HCT116 (cell line): ENCODE measurements around the gene RGS19. TPM values are rescaled to one million over a fixed set of nuclear protein-coding genes. Genes with fewer than 3 reads are reported as not detected.

Source experiments
- ATAC-seq: fragments of 200-7000 bp; cut with Tn5 transposase; 2 replicates; pipeline ENCODE4 v1.9.1; 2020; ENCODE audit warnings: mild to moderate bottlenecking, moderate library complexity
- BruUV-seq: library from RNA; stranded (reverse); fragments of 400-500 nt; replicated peaks from 2 replicates; lab custom pipeline; 2021; lab: Mats Ljungman, UMichigan
- CTCF ChIA-PET: fragments of 300-600 bp; sonication (Branson Sonifier 250); formaldehyde crosslinking; loops from one replicate; lab custom pipeline; 2021; ENCODE audit warnings: antibody characterized with exemption; lab: Charles Lee
- POLR2A ChIA-PET: fragments of 300-600, 350-600 bp; sonication (Branson Sonifier 250); formaldehyde crosslinking; loops from one replicate; lab custom pipeline; 2021; ENCODE audit warnings: antibody characterized with exemption; lab: Charles Lee
- RAD21 ChIA-PET, 2 experiments: fragments of 300-600 bp; sonication (Branson Sonifier 250); formaldehyde crosslinking; loops; one replicate each; lab custom pipeline; 2023; ENCODE audit warnings: low total read pairs in 2 of 2; ENCODE audit not compliant: uncharacterized antibody in 2 of 2, unreplicated experiment in 2 of 2, low non-redundant PET in 1 of 2; lab: Charles Lee
- DNase-seq: peaks from one replicate; pipeline ENCODE4 v3.0.0-alpha.2; 2010; ENCODE audit warnings: low read depth, low spot score
- H2AFZ ChIP-seq: fragments of 200-600 bp; shearing (Covaris generic), sonication (generic); 2 replicates; pipeline ENCODE4 v1.6.1; 2017; ENCODE audit warnings: low read depth, mixed run types, mixed read lengths, antibody characterized with exemption, low read length; ENCODE audit not compliant: poor library complexity, severe bottlenecking
- H3K27ac ChIP-seq: 2 replicates; pipeline ENCODE4 v1.5.1; 2012; ENCODE audit warnings: low read depth, low read length
- H3K27me3 ChIP-seq: fragments of 200-600 bp; sonication (generic); 2 replicates; pipeline ENCODE4 v1.6.1; 2016; ENCODE audit warnings: mixed run types, low read length, mixed read lengths; ENCODE audit not compliant: insufficient read depth
- H3K36me3 ChIP-seq, 2 experiments: fragments of 200-500 bp in 1 of 2; fragments of 200-600 bp in 1 of 2; sonication (Bioruptor generic) in 1 of 2; sonication (generic) in 1 of 2; 2 replicates each; pipeline versions ENCODE4 v1.5.1 to v1.6.1; 2014 to 2016; ENCODE audit warnings: low read length in 2 of 2, inconsistent platforms in 1 of 2, mixed read lengths in 1 of 2, mixed run types in 1 of 2; ENCODE audit not compliant: insufficient read depth in 2 of 2, control insufficient read depth in 1 of 2
- H3K4me1 ChIP-seq, 2 experiments: fragments of 200-600 bp in 1 of 2; sonication (generic) in 1 of 2; 2 replicates each; pipeline versions ENCODE4 v1.5.1 to v1.6.1; 2012 to 2017; ENCODE audit warnings: low read length in 2 of 2, inconsistent platforms in 1 of 2, mild to moderate bottlenecking in 1 of 2, mixed read lengths in 1 of 2, mixed run types in 1 of 2, moderate library complexity in 1 of 2; ENCODE audit not compliant: insufficient read depth in 2 of 2, control insufficient read depth in 1 of 2
- H3K4me2 ChIP-seq: fragments of 200-600 bp; sonication (generic); 2 replicates; pipeline ENCODE4 v1.6.1; 2017; ENCODE audit warnings: mixed run types, low read length, mixed read lengths
- H3K4me3 ChIP-seq, 2 experiments: fragments of 200-600 bp in 1 of 2; sonication (generic) in 1 of 2; replicated peaks in 1 of 2; 2 replicates each; pipeline ENCODE4 v1.5.1; 2011 to 2016; ENCODE audit warnings: low read length in 2 of 2, control low read depth in 1 of 2, low read depth in 1 of 2, mild to moderate bottlenecking in 1 of 2, mixed read lengths in 1 of 2, mixed run types in 1 of 2
- H3K79me2 ChIP-seq: fragments of 200-600 bp; sonication (generic); 2 replicates; pipeline ENCODE4 v1.6.1; 2017; ENCODE audit warnings: mild to moderate bottlenecking, mixed run types, low read length, moderate library complexity, mixed read lengths; ENCODE audit not compliant: insufficient read depth
- H3K9ac ChIP-seq: fragments of 200-600 bp; sonication (generic); 2 replicates; pipeline ENCODE4 v1.6.1; 2016; ENCODE audit warnings: low read length, mixed read lengths
- H3K9me2 ChIP-seq: fragments of 200-600 bp; sonication (generic), shearing (Covaris generic); 2 replicates; pipeline ENCODE4 v1.6.1; 2017; ENCODE audit warnings: mixed run types, mild to moderate bottlenecking, moderate library complexity; ENCODE audit not compliant: insufficient read depth
- H3K9me3 ChIP-seq, 2 experiments: fragments of 200-500 bp in 1 of 2; fragments of 200-600 bp in 1 of 2; sonication (Bioruptor generic) in 1 of 2; sonication (generic) in 1 of 2; 2 replicates each; pipeline ENCODE4 v1.6.1; 2014 to 2017; ENCODE audit warnings: low read length in 2 of 2, mixed read lengths in 2 of 2, inconsistent platforms in 1 of 2, low read depth in 1 of 2, mild to moderate bottlenecking in 1 of 2, mixed run types in 1 of 2, moderate library complexity in 1 of 2; ENCODE audit not compliant: control insufficient read depth in 1 of 2, insufficient read depth in 1 of 2
- H4K20me1 ChIP-seq: fragments of 200-600 bp; sonication (generic), shearing (Covaris generic); 2 replicates; pipeline ENCODE4 v1.6.1; 2017; ENCODE audit warnings: mixed run types, mild to moderate bottlenecking, moderate library complexity; ENCODE audit not compliant: insufficient read depth
- CBX3 ChIP-seq: IDR thresholded peaks from 2 replicates; pipeline ENCODE4 v1.6.1; 2012; ENCODE audit warnings: low read depth
- EZH2phosphoT487 ChIP-seq: fragments of 200-600 bp; IDR thresholded peaks from 2 replicates; pipeline ENCODE4 v1.6.1; 2018; ENCODE audit warnings: antibody characterized with exemption, borderline replicate concordance
- RAD21 ChIP-seq: IDR thresholded peaks from 2 replicates; pipeline ENCODE4 v1.6.1; 2012; ENCODE audit warnings: low read depth, mild to moderate bottlenecking
- REST ChIP-seq: IDR thresholded peaks from 2 replicates; pipeline ENCODE4 v1.6.1; 2012; ENCODE audit warnings: low read depth
- SIN3A ChIP-seq: IDR thresholded peaks from 2 replicates; pipeline ENCODE4 v1.6.1; 2012; ENCODE audit warnings: low read depth
- YY1 ChIP-seq: IDR thresholded peaks from 2 replicates; pipeline ENCODE4 v1.6.1; 2011; ENCODE audit warnings: low read length, low read depth, moderate library complexity, mild to moderate bottlenecking; ENCODE audit not compliant: insufficient replicate concordance; ENCODE audit errors: extremely low read depth
- ZBTB33 ChIP-seq: IDR thresholded peaks from 2 replicates; pipeline ENCODE4 v1.6.1; 2011; ENCODE audit warnings: mild to moderate bottlenecking, low read length, moderate library complexity; ENCODE audit not compliant: insufficient replicate concordance; ENCODE audit errors: extremely low read depth
- ZNF274 ChIP-seq: fragments of 200-500 bp; sonication (Bioruptor generic); IDR thresholded peaks from 2 replicates; pipeline ENCODE4 v1.6.1; 2014; ENCODE audit warnings: mild to moderate bottlenecking, low read depth, low read length, inconsistent platforms
- intact Hi-C: fragments of 100-400 bp; cut with micrococcal nuclease; formaldehyde crosslinking; loops from 2 replicates; pipeline ENCODE4 v1.10.0; 2022
- total RNA-seq: library from RNA; stranded (reverse); gene quantifications from one replicate; pipeline ENCODE4 v1.2.1, GENCODE V29; 2021; ENCODE audit not compliant: unreplicated experiment

Gene RGS19
- total RNA-seq, 1 experiment from 2014 or later: 21.4 TPM

GRCh38 chr20:64082820-64083377 is 3.6 kb upstream of the RGS19 start:
- Histone ChIP-seq H3K9ac (no peak overlapping the region), H3K4me2 (peak overlapping the region; percentile 64), H3K4me1 (peaks cover 14 to 21% of the 10 kb centered on the region in 2 experiments), H3K4me3 (peak overlapping the region; percentile 17 to 20; a peak in 1 of 4 replicates), H3K9me2 (no peaks in the 10 kb centered on the region), H3K27ac (no peak overlapping the region), H3K79me2 (peaks cover 9% of the 10 kb centered on the region; the same call in 1 of the 2 replicates), H3K36me3 (no peaks in the 10 kb centered on the region), H3K9me3 (peaks cover 4 to 5% of the 10 kb centered on the region in 2 experiments; a peak in 2 of 4 replicates), H4K20me1 (no peaks in the 10 kb centered on the region), H2AFZ (no peak overlapping the region), H3K27me3 (no peaks in the 10 kb centered on the region)
- no TSS peak for BruUV-seq
- intact Hi-C loops: no loop called here
- RAD21 ChIA-PET: interaction anchor here in 1 of 2 experiments (0.6 kb wide), 1 partner anchor 38 kb away, joined by 3 read pairs; no protein-coding TSS in a partner anchor
- POLR2A ChIA-PET: no interaction called here
- no peak for ATAC-seq
- CTCF ChIA-PET: interaction anchor here (1.0 to 1.6 kb wide), 3 partner anchors 13 to 38 kb away, joined by 3 to 5 read pairs (median 4); no protein-coding TSS in a partner anchor
- no peak for TF ChIP-seq REST
- TF ChIP-seq ZBTB33: no peak
- no peak for TF ChIP-seq CBX3
- no peak for TF ChIP-seq ZNF274
- TF ChIP-seq YY1: no peak
- no peak for TF ChIP-seq RAD21
- TF ChIP-seq SIN3A: no peak
- no peak for TF ChIP-seq EZH2phosphoT487
- DNase-seq: no peak
